ENCODE results near the gene GBA3. TPM values are rescaled to one million over a fixed set of nuclear protein-coding genes. Genes with fewer than 3 reads are reported as not detected.

GBA3 gene
- total RNA-seq, 4 donors from 2014 or later = 41.3 to 306 (median 189) TPM

GRCh38 chr4:22794732-22795131, 102.0 kb downstream of the GBA3 start:
- Histone ChIP-seq H3K4me3 (no peak overlapping the region), H3K9me3 (no peaks in the 10 kb centered on the region), H3K27ac (no peak overlapping the region), H3K4me1 (no peaks in the 10 kb centered on the region), H3K27me3 (no peaks in the 10 kb centered on the region), H3K36me3 (no peaks in the 10 kb centered on the region)
- TF ChIP-seq CTCF (IDR thresholded peaks at IDR 0.05) (no peak), POLR2A (IDR thresholded peaks at IDR 0.05) (no peak)
- DNase-seq = no peak

GRCh38 chr4:22801391-22801790, 108.7 kb downstream of the GBA3 start:
- Histone ChIP-seq H3K9me3 (no peaks in the 10 kb centered on the region), H3K4me3 (no peak overlapping the region), H3K36me3 (no peaks in the 10 kb centered on the region), H3K27ac (no peak overlapping the region), H3K27me3 (no peaks in the 10 kb centered on the region), H3K4me1 (no peaks in the 10 kb centered on the region)
- TF ChIP-seq CTCF (IDR thresholded peaks at IDR 0.05) (no peak), POLR2A (IDR thresholded peaks at IDR 0.05) (no peak)
- DNase-seq = no peak

GRCh38 chr4:22802876-22803275, 110.1 kb downstream of the GBA3 start:
- Histone ChIP-seq H3K27ac (no peak overlapping the region), H3K4me3 (no peak overlapping the region), H3K4me1 (no peaks in the 10 kb centered on the region), H3K9me3 (no peaks in the 10 kb centered on the region), H3K27me3 (no peaks in the 10 kb centered on the region), H3K36me3 (no peaks in the 10 kb centered on the region)
- DNase-seq = no peak
- TF ChIP-seq CTCF (IDR thresholded peaks at IDR 0.05) (no peak), POLR2A (IDR thresholded peaks at IDR 0.05) (no peak)

GRCh38 chr4:22803512-22803911, 110.8 kb downstream of the GBA3 start:
- no peak for DNase-seq
- no peaks in the 10 kb centered on the region for H3K9me3 ChIP-seq
- H3K36me3 ChIP-seq = no peaks in the 10 kb centered on the region
- no peak for TF ChIP-seq POLR2A (IDR thresholded peaks at IDR 0.05)
- TF ChIP-seq CTCF (IDR thresholded peaks at IDR 0.05) = no peak
- H3K27ac ChIP-seq = no peak overlapping the region
- H3K4me3 ChIP-seq = no peak overlapping the region
- H3K27me3 ChIP-seq = no peaks in the 10 kb centered on the region
- no peaks in the 10 kb centered on the region for H3K4me1 ChIP-seq

- Histone ChIP-seq H3K4me1 (no peaks in the 10 kb centered on the region), H3K4me3 (no peak overlapping the region), H3K36me3 (no peaks in the 10 kb centered on the region), H3K27me3 (no peaks in the 10 kb centered on the region), H3K27ac (no peak overlapping the region), H3K9me3 (no peaks in the 10 kb centered on the region)
- DNase-seq = no peak
- TF ChIP-seq CTCF (IDR thresholded peaks at IDR 0.05) = no peak
- no peak for TF ChIP-seq POLR2A (IDR thresholded peaks at IDR 0.05)
Measured at GRCh38 chr4:22814906-22815305, 122.2 kb downstream of the GBA3 start.

GRCh38 chr4:22824091-22824490, 131.4 kb downstream of the GBA3 start:
- DNase-seq = no peak
- TF ChIP-seq CTCF (IDR thresholded peaks at IDR 0.05) (no peak), POLR2A (IDR thresholded peaks at IDR 0.05) (no peak)
- Histone ChIP-seq H3K27ac (no peak overlapping the region), H3K9me3 (no peaks in the 10 kb centered on the region), H3K4me1 (no peaks in the 10 kb centered on the region), H3K36me3 (peaks cover 0 to 4% (median 0%) of the 10 kb centered on the region in 3 donors), H3K4me3 (no peak overlapping the region), H3K27me3 (no peaks in the 10 kb centered on the region)

Measured in Peyer's patch (tissue), 4 donors.